Measurements from ENCODE around the gene PDSS1. TPM values are rescaled to one million over a fixed set of nuclear protein-coding genes. Genes with fewer than 3 reads are reported as not detected.
"Not testable (repeated sequence)": the region's sequence is repeated elsewhere in the genome, so short reads cannot be mapped to it uniquely, and the experiment has no call there.

Gene PDSS1
- total RNA-seq: 25.3 TPM

GRCh38 chr10:26697163-26697921 lies at the start of gene PDSS1:
TSS of gene PDSS1 (plus strand) at chr10:26697701. CDS start at chr10:26697712, 11 bp downstream.
- DNase-seq (ENCODE audit: low spot score in 2 of 2) (peak; percentile 84 to 91), FAIRE-seq (no peak)

GRCh38 chr10:26648245-26648636 lies 49.3 kb upstream of the PDSS1 start:
- not testable (repeated sequence) for FAIRE-seq; DNase-seq (ENCODE audit: low spot score in 2 of 2)

GRCh38 chr10:26650406-26650805 lies 47.1 kb upstream of the PDSS1 start:
- DNase-seq (ENCODE audit: low spot score in 2 of 2) (no peak), FAIRE-seq (no peak)

- not testable (repeated sequence) for DNase-seq (ENCODE audit: low spot score in 2 of 2); FAIRE-seq
Observed at GRCh38 chr10:26651476-26651875, 46.0 kb upstream of the PDSS1 start.

GRCh38 chr10:26653004-26653403 lies 44.5 kb upstream of the PDSS1 start:
- FAIRE-seq: no peak

GRCh38 chr10:26655746-26656145 lies 41.8 kb upstream of the PDSS1 start:
- DNase-seq (ENCODE audit: low spot score in 2 of 2): no peak
- FAIRE-seq: no peak

More at GRCh38 chr10:26653004-26653403, 44.5 kb upstream of the PDSS1 start:
- DNase-seq (ENCODE audit: low spot score in 2 of 2): no peak

- DNase-seq (ENCODE audit: low spot score in 2 of 2) (no peak), FAIRE-seq (no peak)
Observed at GRCh38 chr10:26662864-26663263, 34.6 kb upstream of the PDSS1 start.

GRCh38 chr10:26665080-26666048 lies 32.1 kb upstream of the PDSS1 start:
- no peak for DNase-seq (ENCODE audit: low spot score in 2 of 2)
- no peak for FAIRE-seq

- DNase-seq (ENCODE audit: low spot score in 2 of 2): no peak
- FAIRE-seq: no peak
Observed at GRCh38 chr10:26675873-26676257, 21.6 kb upstream of the PDSS1 start.

- FAIRE-seq (no peak), DNase-seq (ENCODE audit: low spot score in 2 of 2) (no peak)
Observed at GRCh38 chr10:26679588-26679987, 17.9 kb upstream of the PDSS1 start.

GRCh38 chr10:26681076-26681475 lies 16.4 kb upstream of the PDSS1 start:
- FAIRE-seq (no peak), DNase-seq (ENCODE audit: low spot score in 2 of 2) (no peak)

GRCh38 chr10:26681971-26682370 lies 15.5 kb upstream of the PDSS1 start:
- not testable (repeated sequence) for DNase-seq (ENCODE audit: low spot score in 2 of 2); FAIRE-seq

GRCh38 chr10:26682931-26683330 lies 14.6 kb upstream of the PDSS1 start:
- no peak for FAIRE-seq
- no peak for DNase-seq (ENCODE audit: low spot score in 2 of 2)

- FAIRE-seq: peak; percentile 95
- not testable (repeated sequence) for DNase-seq (ENCODE audit: low spot score in 2 of 2)
Observed at GRCh38 chr10:26684667-26685264, 12.7 kb upstream of the PDSS1 start.

- DNase-seq (ENCODE audit: low spot score in 2 of 2): no peak
- FAIRE-seq: no peak
Observed at GRCh38 chr10:26685441-26685840, 12.1 kb upstream of the PDSS1 start.

GRCh38 chr10:26689399-26689798 lies 8.1 kb upstream of the PDSS1 start:
- no peak for FAIRE-seq

GRCh38 chr10:26690731-26691475 lies 6.6 kb upstream of the PDSS1 start:
- DNase-seq (ENCODE audit: low spot score in 2 of 2) (no peak), FAIRE-seq (no peak)

More at GRCh38 chr10:26689399-26689798, 8.1 kb upstream of the PDSS1 start:
- no peak for DNase-seq (ENCODE audit: low spot score in 2 of 2)

GRCh38 chr10:26694536-26694935 lies 3.0 kb upstream of the PDSS1 start:
- not testable (repeated sequence) for FAIRE-seq; DNase-seq (ENCODE audit: low spot score in 2 of 2)

GRCh38 chr10:26696786-26697162 lies 727 bp upstream of the PDSS1 start:
- no peak for FAIRE-seq
- DNase-seq (ENCODE audit: low spot score in 2 of 2): no peak

All from frontal cortex (tissue), 4 donors.